Stimulated activated naive B cell treated with anti-CD40 and anti-IgM and Interleukin-4, amounts not matched to agents 10 μg/mL and 1 μg/mL and 100 μg/mL, for 72 hours (primary cell): ENCODE data around the gene TTC39C.

Experiments used
- ATAC-seq, 2 donors: fragments of 150-1000 bp; cut with Tn5 transposase; replicated peaks; 2 replicates each; pipeline ENCODE4 v1.10.0; 2021; ENCODE audit warnings: moderate library complexity in 1 of 2
- DNase-seq: peaks from one replicate; pipeline ENCODE4 v3.0.0; 2021
- H3K27ac Mint-ChIP-seq: one replicate; pipeline ENCODE4 v1.8.0; 2022; ENCODE audit warnings: mild to moderate bottlenecking, mixed read lengths
- H3K27me3 Mint-ChIP-seq, 2 donors: one replicate each; pipeline ENCODE4 v1.8.0; 2022; ENCODE audit warnings: mixed read lengths in 2 of 2
- H3K36me3 Mint-ChIP-seq, 2 donors: one replicate each; pipeline ENCODE4 v1.8.0; 2022; ENCODE audit warnings: mixed read lengths in 2 of 2, mild to moderate bottlenecking in 1 of 2
- H3K4me1 Mint-ChIP-seq, 2 donors: one replicate each; pipeline ENCODE4 v1.8.0; 2022; ENCODE audit warnings: mixed read lengths in 2 of 2, mild to moderate bottlenecking in 1 of 2
- H3K4me3 Mint-ChIP-seq, 2 donors: one replicate each; pipeline ENCODE4 v1.8.0; 2022; ENCODE audit warnings: mild to moderate bottlenecking in 2 of 2, mixed read lengths in 2 of 2, moderate library complexity in 1 of 2
- H3K9me3 Mint-ChIP-seq, 2 donors: one replicate each; pipeline ENCODE4 v1.8.0; 2022; ENCODE audit warnings: mixed read lengths in 2 of 2, mild to moderate bottlenecking in 1 of 2

The TTC39C gene

GRCh38 chr18:24114924-24115549, 100.5 kb downstream of the TTC39C start:
- H3K9me3 Mint-ChIP-seq = no peaks in the 10 kb centered on the region
- ATAC-seq (peak in 1 of 2 donors; percentile 7), DNase-seq (no peak)
- peaks cover 14 to 17% of the 10 kb centered on the region in 2 donors for H3K4me1 Mint-ChIP-seq
- H3K27me3 Mint-ChIP-seq = no peaks in the 10 kb centered on the region
- peaks cover 24 to 31% of the 10 kb centered on the region in 2 donors for H3K36me3 Mint-ChIP-seq
- H3K4me3 Mint-ChIP-seq = no peak overlapping the region
- H3K27ac Mint-ChIP-seq = peak overlapping the region; percentile 51

GRCh38 chr18:24115628-24116027, 101.1 kb downstream of the TTC39C start:
- DNase-seq (no peak), ATAC-seq (peak; percentile 69 to 77)
- H3K27me3 Mint-ChIP-seq = no peaks in the 10 kb centered on the region
- peaks cover 26 to 34% of the 10 kb centered on the region in 2 donors for H3K36me3 Mint-ChIP-seq
- no peak overlapping the region for H3K4me3 Mint-ChIP-seq
- H3K9me3 Mint-ChIP-seq = no peaks in the 10 kb centered on the region
- no peak overlapping the region for H3K27ac Mint-ChIP-seq
- peaks cover 14 to 17% of the 10 kb centered on the region in 2 donors for H3K4me1 Mint-ChIP-seq

- peak; percentile 39 for DNase-seq
- Mint-ChIP-seq H3K27ac (no peak overlapping the region), H3K27me3 (no peaks in the 10 kb centered on the region), H3K36me3 (peaks cover 26 to 33% of the 10 kb centered on the region in 2 donors), H3K4me3 (no peak overlapping the region), H3K4me1 (peaks cover 14 to 17% of the 10 kb centered on the region in 2 donors), H3K9me3 (no peaks in the 10 kb centered on the region)
- peak; percentile 78 for ATAC-seq
These were observed 104.4 kb downstream of the TTC39C start for GRCh38 chr18:24118750-24119577.

- H3K4me3 Mint-ChIP-seq = no peak overlapping the region
- H3K9me3 Mint-ChIP-seq = no peaks in the 10 kb centered on the region
- ATAC-seq (no peak), DNase-seq (no peak)
- H3K27me3 Mint-ChIP-seq = no peaks in the 10 kb centered on the region
- H3K36me3 Mint-ChIP-seq = peaks cover 30 to 31% of the 10 kb centered on the region in 2 donors
- no peak overlapping the region for H3K27ac Mint-ChIP-seq
- H3K4me1 Mint-ChIP-seq = peaks cover 6 to 7% of the 10 kb centered on the region in 2 donors
These were observed 106.1 kb downstream of the TTC39C start for GRCh38 chr18:24120676-24121075.

- DNase-seq = no peak
- Mint-ChIP-seq H3K36me3 (peaks cover 25 to 27% of the 10 kb centered on the region in 2 donors), H3K27me3 (no peaks in the 10 kb centered on the region), H3K9me3 (no peaks in the 10 kb centered on the region), H3K4me1 (peaks cover 0 to 1% of the 10 kb centered on the region in 2 donors), H3K27ac (no peak overlapping the region), H3K4me3 (no peak overlapping the region)
- ATAC-seq = no peak
These were observed 107.1 kb downstream of the TTC39C start for GRCh38 chr18:24121625-24122024.

GRCh38 chr18:24126155-24126961, 111.8 kb downstream of the TTC39C start:
- Mint-ChIP-seq H3K9me3 (no peaks in the 10 kb centered on the region), H3K27ac (no peak overlapping the region), H3K36me3 (peaks cover 25 to 34% of the 10 kb centered on the region in 2 donors), H3K27me3 (no peaks in the 10 kb centered on the region), H3K4me3 (no peak overlapping the region), H3K4me1 (no peaks in the 10 kb centered on the region)
- ATAC-seq (no peak), DNase-seq (no peak)

GRCh38 chr18:24127735-24128134, 113.2 kb downstream of the TTC39C start:
- Mint-ChIP-seq H3K4me1 (no peaks in the 10 kb centered on the region), H3K4me3 (no peak overlapping the region), H3K36me3 (peaks cover 22 to 30% of the 10 kb centered on the region in 2 donors), H3K27me3 (no peaks in the 10 kb centered on the region), H3K27ac (no peak overlapping the region), H3K9me3 (no peaks in the 10 kb centered on the region)
- DNase-seq (no peak), ATAC-seq (no peak)

- Mint-ChIP-seq H3K4me3 (no peak overlapping the region), H3K27ac (no peak overlapping the region)
- DNase-seq = no peak
These were observed 114.1 kb downstream of the TTC39C start for GRCh38 chr18:24128700-24129099.

GRCh38 chr18:24130494-24130893, 115.9 kb downstream of the TTC39C start:
- peaks cover 17 to 28% of the 10 kb centered on the region in 2 donors for H3K36me3 Mint-ChIP-seq
- H3K27me3 Mint-ChIP-seq = no peaks in the 10 kb centered on the region
- DNase-seq (no peak), ATAC-seq (no peak)
- no peak overlapping the region for H3K4me3 Mint-ChIP-seq
- no peaks in the 10 kb centered on the region for H3K4me1 Mint-ChIP-seq
- no peak overlapping the region for H3K27ac Mint-ChIP-seq
- no peaks in the 10 kb centered on the region for H3K9me3 Mint-ChIP-seq

More at GRCh38 chr18:24128700-24129099, 114.1 kb downstream of the TTC39C start:
- peaks cover 22 to 28% of the 10 kb centered on the region in 2 donors for H3K36me3 Mint-ChIP-seq
- H3K9me3 Mint-ChIP-seq = no peaks in the 10 kb centered on the region
- H3K27me3 Mint-ChIP-seq = no peaks in the 10 kb centered on the region
- no peaks in the 10 kb centered on the region for H3K4me1 Mint-ChIP-seq
- no peak for ATAC-seq

GRCh38 chr18:24136967-24137373, 122.4 kb downstream of the TTC39C start:
- H3K4me3 Mint-ChIP-seq = peak overlapping the region in 1 of 2 donors; percentile 14
- H3K27me3 Mint-ChIP-seq = no peaks in the 10 kb centered on the region
- H3K9me3 Mint-ChIP-seq = peaks cover 0 to 2% of the 10 kb centered on the region in 2 donors
- DNase-seq (no peak), ATAC-seq (no peak)
- no peak overlapping the region for H3K27ac Mint-ChIP-seq
- H3K36me3 Mint-ChIP-seq = peaks cover 10 to 19% of the 10 kb centered on the region in 2 donors
- H3K4me1 Mint-ChIP-seq = peaks cover 12 to 14% of the 10 kb centered on the region in 2 donors

GRCh38 chr18:24138409-24138788, 123.8 kb downstream of the TTC39C start:
- H3K4me1 Mint-ChIP-seq = peaks cover 12 to 14% of the 10 kb centered on the region in 2 donors
- peak overlapping the region; percentile 99 for H3K27ac Mint-ChIP-seq
- peak overlapping the region; percentile 93 to 97 for H3K4me3 Mint-ChIP-seq
- ATAC-seq (peak; percentile 2), DNase-seq (no peak)
- H3K9me3 Mint-ChIP-seq = peaks cover 0 to 2% of the 10 kb centered on the region in 2 donors
- H3K27me3 Mint-ChIP-seq = no peaks in the 10 kb centered on the region
- peaks cover 10 to 19% of the 10 kb centered on the region in 2 donors for H3K36me3 Mint-ChIP-seq

- H3K27me3 Mint-ChIP-seq = no peaks in the 10 kb centered on the region
- H3K36me3 Mint-ChIP-seq = peaks cover 12 to 18% of the 10 kb centered on the region in 2 donors
- peaks cover 12 to 14% of the 10 kb centered on the region in 2 donors for H3K4me1 Mint-ChIP-seq
- DNase-seq (peak; percentile 89), ATAC-seq (peak; percentile 97 to 98)
- peak within 1 kb of the TSS; percentile 99 for H3K27ac Mint-ChIP-seq
- peak within 1 kb of the TSS; percentile 93 to 97 for H3K4me3 Mint-ChIP-seq
- H3K9me3 Mint-ChIP-seq = peaks cover 0 to 2% of the 10 kb centered on the region in 2 donors
These were observed 124.4 kb downstream of the TTC39C start, which contains the start of gene CABYR for GRCh38 chr18:24138789-24139616. Gene CABYR (plus strand): TSS chr18:24139062. CDS start chr18:24143115, 4,053 bp downstream.

- Mint-ChIP-seq H3K27me3 (no peaks in the 10 kb centered on the region), H3K27ac (no peak overlapping the region), H3K4me3 (no peak overlapping the region), H3K4me1 (peaks cover 12 to 14% of the 10 kb centered on the region in 2 donors), H3K36me3 (peaks cover 14 to 21% of the 10 kb centered on the region in 2 donors), H3K9me3 (peaks cover 0 to 2% of the 10 kb centered on the region in 2 donors)
- ATAC-seq = no peak
- no peak for DNase-seq
These were observed 126.1 kb downstream of the TTC39C start for GRCh38 chr18:24140697-24141096.
